H1 (cell line): ENCODE measurements around the gene KCTD4.

Experiments used
- CREB1 ChIP-seq: IDR thresholded peaks from 2 replicates; pipeline ENCODE4 v1.6.1; 2012; ENCODE audit warnings: inconsistent platforms
- GABPA ChIP-seq: IDR thresholded peaks from 2 replicates; pipeline ENCODE4 v1.6.1; 2011; ENCODE audit warnings: mild to moderate bottlenecking, low read length, moderate library complexity, borderline replicate concordance; ENCODE audit not compliant: insufficient read depth
- JUND ChIP-seq: IDR thresholded peaks from 2 replicates; pipeline ENCODE4 v1.6.1; 2011; ENCODE audit warnings: mild to moderate bottlenecking, improper control_type of control experiment, low read length
- KDM1A ChIP-seq: fragments of 200-600, 300-600 bp; sonication (generic); IDR thresholded peaks from 2 replicates; pipeline ENCODE4 v1.7.1; 2016; ENCODE audit warnings: mild to moderate bottlenecking, low read length, borderline replicate concordance
- KDM5A ChIP-seq: fragments of 200-600 bp; IDR thresholded peaks from 2 replicates; pipeline ENCODE4 v1.7.1; 2012; ENCODE audit warnings: mild to moderate bottlenecking, low read length, inconsistent platforms, mixed read lengths
- MAFK ChIP-seq: IDR thresholded peaks from 2 replicates; pipeline ENCODE4 v1.6.1; 2012; ENCODE audit warnings: low read depth, mild to moderate bottlenecking, improper control_type of control experiment, low read length
- POLR2A ChIP-seq, 2 experiments: IDR thresholded peaks; 1 replicate in 1 of 2; 2 replicates in 1 of 2; pipeline ENCODE4 v1.6.1; 2011; ENCODE audit warnings: low read depth in 2 of 2, low read length in 2 of 2, mild to moderate bottlenecking in 2 of 2; ENCODE audit errors: control extremely low read depth in 1 of 2
- RAD21 ChIP-seq, 2 experiments: IDR thresholded peaks in 1 of 2; conservative IDR thresholded peaks in 1 of 2; 2 replicates each; pipeline ENCODE4 v1.6.1; 2011; ENCODE audit warnings: low read depth in 2 of 2, low read length in 2 of 2, improper control_type of control experiment in 1 of 2, inconsistent platforms in 1 of 2, mild to moderate bottlenecking in 1 of 2, moderate library complexity in 1 of 2
- SIN3A ChIP-seq, 2 experiments: IDR thresholded peaks in 1 of 2; conservative IDR thresholded peaks in 1 of 2; 2 replicates each; pipeline ENCODE4 v1.6.1; 2011 to 2012; ENCODE audit warnings: low read length in 2 of 2, improper control_type of control experiment in 1 of 2, low read depth in 1 of 2, mild to moderate bottlenecking in 1 of 2
- TAF1 ChIP-seq: IDR thresholded peaks from 2 replicates; pipeline ENCODE4 v1.6.1; 2011; ENCODE audit warnings: mild to moderate bottlenecking, low read depth, low read length
- TCF12 ChIP-seq: IDR thresholded peaks from 2 replicates; pipeline ENCODE4 v1.6.1; 2011; ENCODE audit warnings: low read depth, mild to moderate bottlenecking, low read length
- TF ChIP-seq, protein P1 (sequence below), 3 experiments: IDR thresholded peaks; 1 replicate in 2 of 3; 2 replicates in 1 of 3; pipeline versions ENCODE4 v1.5.1 to v1.6.1; 2011; ENCODE audit warnings: low read length in 3 of 3, mild to moderate bottlenecking in 3 of 3, inconsistent platforms in 2 of 3, low read depth in 1 of 3, moderate library complexity in 1 of 3; ENCODE audit not compliant: insufficient read depth in 1 of 3; ENCODE audit errors: control extremely low read depth in 1 of 3

DNA sequence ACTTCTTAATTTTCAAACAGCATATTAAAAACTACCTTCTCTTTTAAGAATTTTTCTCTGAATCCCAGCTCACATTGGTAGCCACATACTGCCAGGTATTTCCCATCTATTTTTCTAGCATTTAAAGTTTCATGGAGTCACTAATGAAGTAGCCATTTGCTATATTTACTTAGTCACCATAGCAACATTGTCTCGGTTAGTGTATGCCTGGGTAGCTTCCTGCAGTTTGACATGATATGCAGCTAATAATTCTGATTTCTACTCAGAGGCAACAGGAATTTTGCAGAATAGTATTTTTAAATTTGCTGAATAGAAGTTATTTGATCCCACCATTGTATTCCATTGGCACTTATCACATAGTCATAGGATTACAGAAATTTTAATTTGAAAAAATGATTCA is 30.9 kb upstream of the KCTD4 start:
- TF ChIP-seq, protein P1, sequence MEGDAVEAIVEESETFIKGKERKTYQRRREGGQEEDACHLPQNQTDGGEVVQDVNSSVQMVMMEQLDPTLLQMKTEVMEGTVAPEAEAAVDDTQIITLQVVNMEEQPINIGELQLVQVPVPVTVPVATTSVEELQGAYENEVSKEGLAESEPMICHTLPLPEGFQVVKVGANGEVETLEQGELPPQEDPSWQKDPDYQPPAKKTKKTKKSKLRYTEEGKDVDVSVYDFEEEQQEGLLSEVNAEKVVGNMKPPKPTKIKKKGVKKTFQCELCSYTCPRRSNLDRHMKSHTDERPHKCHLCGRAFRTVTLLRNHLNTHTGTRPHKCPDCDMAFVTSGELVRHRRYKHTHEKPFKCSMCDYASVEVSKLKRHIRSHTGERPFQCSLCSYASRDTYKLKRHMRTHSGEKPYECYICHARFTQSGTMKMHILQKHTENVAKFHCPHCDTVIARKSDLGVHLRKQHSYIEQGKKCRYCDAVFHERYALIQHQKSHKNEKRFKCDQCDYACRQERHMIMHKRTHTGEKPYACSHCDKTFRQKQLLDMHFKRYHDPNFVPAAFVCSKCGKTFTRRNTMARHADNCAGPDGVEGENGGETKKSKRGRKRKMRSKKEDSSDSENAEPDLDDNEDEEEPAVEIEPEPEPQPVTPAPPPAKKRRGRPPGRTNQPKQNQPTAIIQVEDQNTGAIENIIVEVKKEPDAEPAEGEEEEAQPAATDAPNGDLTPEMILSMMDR (IDR thresholded peaks at IDR 0.05; ENCODE audit: control extremely low read depth in 1 of 3, insufficient read depth in 1 of 3, low read depth in 1 of 3, low read length in 3 of 3): no peak
- TF ChIP-seq RAD21 (IDR thresholded peaks at IDR 0.05 in 1 of 2, conservative IDR thresholded peaks at IDR 0.05 in 1 of 2; ENCODE audit: low read depth in 2 of 2, low read length in 2 of 2) (no peak), KDM5A (no peak), CREB1 (no peak), TCF12 (no peak), POLR2A (IDR thresholded peaks at IDR 0.05; ENCODE audit: control extremely low read depth in 1 of 2, low read depth in 2 of 2, low read length in 2 of 2) (no peak), JUND (no peak), SIN3A (conservative IDR thresholded peaks at IDR 0.05 in 1 of 2, IDR thresholded peaks at IDR 0.05 in 1 of 2; ENCODE audit: low read depth in 1 of 2, low read length in 2 of 2) (no peak), TAF1 (no peak), KDM1A (no peak), MAFK (no peak), GABPA (no peak)
